ENCODE data around the gene SLC38A10. TPM values are rescaled to one million over a fixed set of nuclear protein-coding genes. Genes with fewer than 3 reads are reported as not detected.

The SLC38A10 gene
- total and polyA plus RNA-seq, 2 of the 4 experiments (the other 2 are of a cell fraction): 12.7 to 46.7 TPM

GRCh38 chr17:81261096-81261495 is 34.0 kb downstream of the SLC38A10 start:
- H2AFZ ChIP-seq (replicated peaks; ENCODE audit: low read length, poor library complexity): no peak overlapping the region
- no peak overlapping the region for H3K18ac ChIP-seq (ENCODE audit: low read depth, low read length)
- no peak overlapping the region for H2BK5ac ChIP-seq (ENCODE audit: low read depth, low read length, poor library complexity, severe bottlenecking)
- no peak overlapping the region for H3K4ac ChIP-seq (ENCODE audit: low read depth, low read length)
- no peaks in the 10 kb centered on the region for H3K9me1 ChIP-seq (ENCODE audit: insufficient read depth, low read length)
- H2BK15ac ChIP-seq (ENCODE audit: low read depth, low read length): no peak overlapping the region
- H4K8ac ChIP-seq (ENCODE audit: low read depth in 2 of 2, low read length in 2 of 2): no peak overlapping the region
- ChIA-PET CTCF (no interaction called here), POLR2A (ENCODE audit: unreplicated experiment) (no interaction called here)
- in situ Hi-C loops (cut with MboI; ENCODE audit: low sequenced_read_pairs) (no loop called here), dilution Hi-C loops (cut with HindIII; ENCODE audit: low sequenced_read_pairs, unreplicated experiment) (no loop called here), intact Hi-C loops (cut with micrococcal nuclease) (no loop called here)
- no peak overlapping the region for H3K9ac ChIP-seq (ENCODE audit: low read depth, low read length)
- DNase-seq (no peak), ATAC-seq (ENCODE audit: low read depth) (no peak)
- H3K4me1 ChIP-seq (ENCODE audit: control insufficient read depth, insufficient read depth, low read length): no peaks in the 10 kb centered on the region; the same call in 1 of the 2 replicates
- no peak for TF ChIP-seq SMC3 (IDR thresholded peaks at IDR 0.05; ENCODE audit: low read depth, low read length)
- no peak for TF ChIP-seq MAZ (IDR thresholded peaks at IDR 0.05; ENCODE audit: borderline replicate concordance, low read depth, low read length)
- no peak for TF ChIP-seq POLR2A (IDR thresholded peaks at IDR 0.05; ENCODE audit: low read depth, low read length)
- TF ChIP-seq MXI1 (IDR thresholded peaks at IDR 0.05; ENCODE audit: borderline replicate concordance, low read depth, low read length): no peak
- TF ChIP-seq CEBPB (IDR thresholded peaks at IDR 0.05; ENCODE audit: low read depth, low read length): no peak
- no peak for TF ChIP-seq RFX5 (IDR thresholded peaks at IDR 0.05; ENCODE audit: low read depth, low read length)
- TF ChIP-seq ELK1 (IDR thresholded peaks at IDR 0.05; ENCODE audit: borderline replicate concordance, low read depth, low read length): no peak
- no peak for TF ChIP-seq RCOR1 (IDR thresholded peaks at IDR 0.05; ENCODE audit: insufficient replicate concordance, low read length)
- no peak for TF ChIP-seq FOS (IDR thresholded peaks at IDR 0.05; ENCODE audit: low read depth, low read length)
- TF ChIP-seq USF2 (IDR thresholded peaks at IDR 0.05; ENCODE audit: low read depth, low read length): no peak
- TF ChIP-seq RAD21 (IDR thresholded peaks at IDR 0.05; ENCODE audit: low read length): no peak
- TF ChIP-seq BHLHE40 (IDR thresholded peaks at IDR 0.05; ENCODE audit: low read depth, low read length): no peak
- no peak for TF ChIP-seq CTCF (conservative IDR thresholded peaks at IDR 0.05; ENCODE audit: low read depth, low read length)
- TF ChIP-seq NFE2L2 (IDR thresholded peaks at IDR 0.05; ENCODE audit: low read depth, low read length): no peak
- no peak for TF ChIP-seq CHD1 (IDR thresholded peaks at IDR 0.05; ENCODE audit: low read depth, low read length)
- no peak for TF ChIP-seq MAFK (IDR thresholded peaks at IDR 0.05; ENCODE audit: low read depth, low read length)
- H2BK20ac ChIP-seq (ENCODE audit: low read depth, low read length): no peak overlapping the region
- no peak overlapping the region for H3K56ac ChIP-seq (ENCODE audit: extremely low read depth, insufficient read depth, low read length)
- H3K79me1 ChIP-seq (ENCODE audit: low read depth in 1 of 2, low read length in 2 of 2): peaks cover 0 to 3% of the 10 kb centered on the region in 2 experiments; a peak in 2 of 4 replicates
- no peak overlapping the region for H4K91ac ChIP-seq (ENCODE audit: insufficient read depth, low read depth, low read length)
- no peak overlapping the region for H2BK120ac ChIP-seq (ENCODE audit: low read depth, low read length)
- WGBS, 2 experiments (ENCODE audit: extremely low coverage in 2 of 2, insufficient read length in 1 of 2): 81% methylated on average over 5 of the region's 18 CpGs; no CpG with 5 or more reads in 1 of the 2 experiments
- H3K14ac ChIP-seq (replicated peaks; ENCODE audit: low read depth, low read length): no peak overlapping the region
- no peak overlapping the region for H3K23ac ChIP-seq (ENCODE audit: low read depth, low read length)
- H3K27ac ChIP-seq (ENCODE audit: insufficient read depth, low read length): no peak overlapping the region
- peaks cover 63% of the 10 kb centered on the region for H3K36me3 ChIP-seq (ENCODE audit: control insufficient read depth, insufficient read depth, low read length)
- no TSS peak for BruUV-seq (replicated peaks)
- H4K20me1 ChIP-seq (ENCODE audit: insufficient read depth, low read length): no peaks in the 10 kb centered on the region; the same call in 1 of the 2 replicates
- H4K5ac ChIP-seq (ENCODE audit: low read depth, low read length): no peak overlapping the region
- H2AK9ac ChIP-seq (replicated peaks; ENCODE audit: low read depth, low read length, poor library complexity): no peak overlapping the region
- no peaks in the 10 kb centered on the region for H3K9me3 ChIP-seq (ENCODE audit: control insufficient read depth, insufficient read depth, low read length)
- no peaks in the 10 kb centered on the region for H3K27me3 ChIP-seq (ENCODE audit: control insufficient read depth, insufficient read depth, low read length)
- no peak overlapping the region for H2AK5ac ChIP-seq (ENCODE audit: low read depth, low read length)
- no peak overlapping the region for H3K4me3 ChIP-seq (ENCODE audit: insufficient read depth, low read depth, low read length)
- H3K4me2 ChIP-seq (ENCODE audit: low read depth, low read length): no peak overlapping the region

Measured in IMR-90 (cell line).